SK-N-SH (cell line): ENCODE data around the gene LSM7. TPM values are rescaled to one million over a fixed set of nuclear protein-coding genes. Genes with fewer than 3 reads are reported as not detected.

Experiments
- CTCF ChIA-PET: fragments of 300-600, 350-600 bp; formaldehyde crosslinking; extraction: SDS; loops from one replicate; lab custom pipeline; 2021; lab: Yijun Ruan, JAX
- POLR2A ChIA-PET: fragments of 350-600 bp; sonication (Branson Sonifier 250); formaldehyde crosslinking; extraction: SDS; loops from one replicate; lab custom pipeline; 2020; ENCODE audit warnings: antibody characterized with exemption, inconsistent platforms; lab: Yijun Ruan, JAX
- DNase-seq: peaks from one replicate; pipeline ENCODE4 v3.0.0; 2012
- H2AFZ ChIP-seq: fragments of 200-600 bp; sonication (generic); 2 replicates; pipeline ENCODE4 v1.8.1; 2016; ENCODE audit warnings: antibody characterized with exemption, mild to moderate bottlenecking, low read depth
- H3F3A ChIP-seq: fragments of 200-600 bp; sonication (generic); replicated peaks from 2 replicates; pipeline ENCODE3; 2016; ENCODE audit warnings: antibody characterized with exemption, mild to moderate bottlenecking; ENCODE audit not compliant: insufficient read depth
- H3K27ac ChIP-seq, 2 experiments: fragments of 200-500 bp in 1 of 2; fragments of 200-600 bp in 1 of 2; sonication (Bioruptor generic) in 1 of 2; sonication (generic), shearing (Covaris generic) in 1 of 2; 2 replicates each; pipeline versions ENCODE4 v1.5.1 to v1.6.1; 2014 to 2016; ENCODE audit warnings: low read depth in 2 of 2, inconsistent platforms in 1 of 2, low read length in 1 of 2, mild to moderate bottlenecking in 1 of 2, mixed read lengths in 1 of 2
- H3K27me3 ChIP-seq: fragments of 200-600 bp; sonication (generic), shearing (Covaris generic); 2 replicates; pipeline ENCODE4 v1.6.1; 2016; ENCODE audit warnings: mixed run types; ENCODE audit not compliant: insufficient read depth
- H3K36me3 ChIP-seq, 2 experiments: fragments of 200-500 bp in 1 of 2; fragments of 200-600 bp in 1 of 2; sonication (Bioruptor generic) in 1 of 2; sonication (generic) in 1 of 2; replicated peaks in 1 of 2; 2 replicates each; pipeline versions ENCODE3 to v1.5.1; 2014 to 2016; ENCODE audit warnings: low read length in 1 of 2, mild to moderate bottlenecking in 1 of 2; ENCODE audit not compliant: insufficient read depth in 2 of 2, control insufficient read depth in 1 of 2
- H3K4me1 ChIP-seq, 2 experiments: fragments of 200-500 bp in 1 of 2; fragments of 200-600 bp in 1 of 2; sonication (Bioruptor generic) in 1 of 2; sonication (generic), shearing (Covaris generic) in 1 of 2; 2 replicates each; pipeline versions ENCODE4 v1.5.1 to v1.6.1; 2014 to 2016; ENCODE audit warnings: low read depth in 1 of 2, low read length in 1 of 2, mixed run types in 1 of 2; ENCODE audit not compliant: insufficient read depth in 2 of 2, control insufficient read depth in 1 of 2
- H3K4me2 ChIP-seq: fragments of 200-600 bp; sonication (generic), shearing (Covaris generic); 2 replicates; pipeline ENCODE4 v1.6.1; 2017; ENCODE audit warnings: mixed run types
- H3K4me3 ChIP-seq, 2 experiments: fragments of 200-500 bp in 1 of 2; fragments of 200-600 bp in 1 of 2; sonication (Bioruptor generic) in 1 of 2; sonication (generic), shearing (Covaris generic) in 1 of 2; 2 replicates each; pipeline versions ENCODE4 v1.5.1 to v1.8.1; 2014 to 2016; ENCODE audit warnings: low read depth in 2 of 2, inconsistent platforms in 1 of 2, low read length in 1 of 2, mild to moderate bottlenecking in 1 of 2, mixed read lengths in 1 of 2, moderate library complexity in 1 of 2
- H3K79me2 ChIP-seq: fragments of 200-600 bp; sonication (generic); 2 replicates; pipeline ENCODE4 v1.8.1; 2017; ENCODE audit warnings: mild to moderate bottlenecking; ENCODE audit not compliant: insufficient read depth
- H3K9ac ChIP-seq: fragments of 200-600 bp; sonication (generic); 2 replicates; pipeline ENCODE4 v1.6.1; 2017; ENCODE audit warnings: mixed run types
- H3K9me2 ChIP-seq: fragments of 200-600 bp; sonication (generic); 2 replicates; pipeline ENCODE4 v1.6.1; 2017; ENCODE audit warnings: mixed run types
- H3K9me3 ChIP-seq: fragments of 200-600 bp; sonication (generic); 2 replicates; pipeline ENCODE4 v1.6.1; 2017; ENCODE audit warnings: mixed run types, mild to moderate bottlenecking, moderate library complexity
- H4K20me1 ChIP-seq: fragments of 200-600 bp; sonication (generic); 2 replicates; pipeline ENCODE4 v1.6.1; 2017; ENCODE audit warnings: mild to moderate bottlenecking, mixed run types; ENCODE audit not compliant: insufficient read depth
- ELF1 ChIP-seq: IDR thresholded peaks from 2 replicates; pipeline ENCODE4 v1.4.0; 2012
- EZH2phosphoT487 ChIP-seq: fragments of 200-600 bp; sonication (generic); IDR thresholded peaks from 2 replicates; pipeline ENCODE4 v1.6.1; 2017; ENCODE audit warnings: low read depth, mixed run types, mild to moderate bottlenecking, antibody characterized with exemption, moderate library complexity, borderline replicate concordance
- FOSL2 ChIP-seq: IDR thresholded peaks from 2 replicates; pipeline ENCODE4 v1.4.0; 2012; ENCODE audit warnings: low read depth, mild to moderate bottlenecking, moderate library complexity, borderline replicate concordance
- GABPA ChIP-seq: IDR thresholded peaks from 2 replicates; pipeline ENCODE4 v1.4.0; 2012; ENCODE audit warnings: low read depth, mild to moderate bottlenecking
- IRF3 ChIP-seq: fragments of 150-350 bp; IDR thresholded peaks from 2 replicates; pipeline ENCODE4 v1.6.1; 2016; ENCODE audit warnings: mild to moderate bottlenecking, low read depth, low read length
- JUND ChIP-seq: IDR thresholded peaks from 2 replicates; pipeline ENCODE4 v1.4.0; 2012
- MEF2A ChIP-seq: IDR thresholded peaks from 2 replicates; pipeline ENCODE4 v1.4.0; 2012; ENCODE audit warnings: low read depth, borderline replicate concordance
- MXI1 ChIP-seq: IDR thresholded peaks from 2 replicates; pipeline ENCODE4 v1.6.1; 2012; ENCODE audit warnings: mild to moderate bottlenecking, low read depth, low read length, improper control_type of control experiment
- POLR2AphosphoS5 ChIP-seq: IDR thresholded peaks from 2 replicates; pipeline ENCODE4 v1.6.1; 2012; ENCODE audit warnings: low read depth, low read length
- RCOR1 ChIP-seq: fragments of 150-350 bp; IDR thresholded peaks from 2 replicates; pipeline ENCODE4 v1.6.1; 2017; ENCODE audit warnings: antibody characterized with exemption, low read length
- RXRA ChIP-seq: IDR thresholded peaks from 2 replicates; pipeline ENCODE4 v1.4.0; 2012; ENCODE audit warnings: low read depth, mild to moderate bottlenecking, borderline replicate concordance
- TAF1 ChIP-seq: IDR thresholded peaks from 2 replicates; pipeline ENCODE4 v1.6.1; 2012; ENCODE audit warnings: low read depth, mild to moderate bottlenecking, low read length, moderate library complexity, borderline replicate concordance
- TCF12 ChIP-seq: IDR thresholded peaks from 2 replicates; pipeline ENCODE4 v1.4.0; 2012
- ZBTB33 ChIP-seq: IDR thresholded peaks from 2 replicates; pipeline ENCODE4 v1.4.0; 2012; ENCODE audit warnings: low read depth, borderline replicate concordance
- WGBS: methylation state at CpG from one replicate; pipeline ENCODE4 v1.1.6; 2017; ENCODE audit warnings: low lambda C conversion rate; 5-methylcytosine and 5-hydroxymethylcytosine counted together
- polyA plus RNA-seq, 3 experiments: library from polyadenylated mRNA; depleted of rRNA; stranded (reverse); fragments of >200 nt; gene quantifications; 2 replicates each; pipeline ENCODE4 v1.2.3, GENCODE V29; 2012
- TF ChIP-seq, protein P1 (sequence below): IDR thresholded peaks from 2 replicates; pipeline ENCODE4 v1.4.0; 2012; ENCODE audit warnings: low read depth, borderline replicate concordance
- TF ChIP-seq, protein P2 (sequence below): IDR thresholded peaks from 2 replicates; pipeline ENCODE4 v1.6.1; 2012; ENCODE audit warnings: mild to moderate bottlenecking, low read depth, low read length, moderate library complexity
- TF ChIP-seq, protein P3 (sequence below): IDR thresholded peaks from 2 replicates; pipeline ENCODE4; 2012
- TF ChIP-seq, protein P4 (sequence below): fragments of 150-350 bp; IDR thresholded peaks from 2 replicates; pipeline ENCODE4 v1.6.1; 2017; ENCODE audit warnings: antibody characterized with exemption, low read length, low read depth, borderline replicate concordance

The LSM7 gene
- polyA plus RNA-seq, 1 of the 3 experiments (the other 2 are of a cell fraction) = 1,193 TPM

DNA sequence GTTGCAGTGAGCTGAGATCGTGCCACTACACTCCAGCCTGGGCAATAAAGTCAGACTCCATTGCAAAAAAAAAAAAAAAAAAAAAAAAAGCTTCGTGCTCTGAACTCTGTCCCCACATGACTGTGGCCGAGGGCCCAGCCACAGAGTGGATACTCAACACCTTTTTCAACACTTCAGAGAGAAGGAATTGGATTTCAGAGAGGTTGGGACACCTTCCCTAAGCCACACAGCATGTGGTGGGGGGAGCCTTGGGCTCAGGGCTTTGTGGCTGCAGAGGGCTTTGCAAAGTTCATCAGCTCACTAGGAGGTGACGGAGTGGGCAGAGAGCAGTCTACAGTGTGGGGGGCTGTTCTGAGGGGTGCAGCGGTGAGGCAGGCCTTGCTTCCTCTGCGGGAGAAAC is 9.5 kb downstream of the LSM7 start:
- no peak overlapping the region for H3K4me3 ChIP-seq
- WGBS = 92% methylated on average over 3 of the region's 6 CpGs
- peaks cover 0 to 2% of the 10 kb centered on the region in 2 experiments; a peak in 1 of 4 replicates for H3K4me1 ChIP-seq
- no peaks in the 10 kb centered on the region for H3K9me3 ChIP-seq
- ChIA-PET POLR2A (no interaction called here), CTCF (interaction anchor here (0.8 to 13.0 kb wide), 3 partner anchors 9 to 86 kb away, joined by 3 to 284 read pairs (median 107); partner anchors contain the start of gene PLEKHJ1)
- TF ChIP-seq, protein P1, sequence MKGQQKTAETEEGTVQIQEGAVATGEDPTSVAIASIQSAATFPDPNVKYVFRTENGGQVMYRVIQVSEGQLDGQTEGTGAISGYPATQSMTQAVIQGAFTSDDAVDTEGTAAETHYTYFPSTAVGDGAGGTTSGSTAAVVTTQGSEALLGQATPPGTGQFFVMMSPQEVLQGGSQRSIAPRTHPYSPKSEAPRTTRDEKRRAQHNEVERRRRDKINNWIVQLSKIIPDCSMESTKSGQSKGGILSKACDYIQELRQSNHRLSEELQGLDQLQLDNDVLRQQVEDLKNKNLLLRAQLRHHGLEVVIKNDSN = no peak
- TF ChIP-seq, protein P2, sequence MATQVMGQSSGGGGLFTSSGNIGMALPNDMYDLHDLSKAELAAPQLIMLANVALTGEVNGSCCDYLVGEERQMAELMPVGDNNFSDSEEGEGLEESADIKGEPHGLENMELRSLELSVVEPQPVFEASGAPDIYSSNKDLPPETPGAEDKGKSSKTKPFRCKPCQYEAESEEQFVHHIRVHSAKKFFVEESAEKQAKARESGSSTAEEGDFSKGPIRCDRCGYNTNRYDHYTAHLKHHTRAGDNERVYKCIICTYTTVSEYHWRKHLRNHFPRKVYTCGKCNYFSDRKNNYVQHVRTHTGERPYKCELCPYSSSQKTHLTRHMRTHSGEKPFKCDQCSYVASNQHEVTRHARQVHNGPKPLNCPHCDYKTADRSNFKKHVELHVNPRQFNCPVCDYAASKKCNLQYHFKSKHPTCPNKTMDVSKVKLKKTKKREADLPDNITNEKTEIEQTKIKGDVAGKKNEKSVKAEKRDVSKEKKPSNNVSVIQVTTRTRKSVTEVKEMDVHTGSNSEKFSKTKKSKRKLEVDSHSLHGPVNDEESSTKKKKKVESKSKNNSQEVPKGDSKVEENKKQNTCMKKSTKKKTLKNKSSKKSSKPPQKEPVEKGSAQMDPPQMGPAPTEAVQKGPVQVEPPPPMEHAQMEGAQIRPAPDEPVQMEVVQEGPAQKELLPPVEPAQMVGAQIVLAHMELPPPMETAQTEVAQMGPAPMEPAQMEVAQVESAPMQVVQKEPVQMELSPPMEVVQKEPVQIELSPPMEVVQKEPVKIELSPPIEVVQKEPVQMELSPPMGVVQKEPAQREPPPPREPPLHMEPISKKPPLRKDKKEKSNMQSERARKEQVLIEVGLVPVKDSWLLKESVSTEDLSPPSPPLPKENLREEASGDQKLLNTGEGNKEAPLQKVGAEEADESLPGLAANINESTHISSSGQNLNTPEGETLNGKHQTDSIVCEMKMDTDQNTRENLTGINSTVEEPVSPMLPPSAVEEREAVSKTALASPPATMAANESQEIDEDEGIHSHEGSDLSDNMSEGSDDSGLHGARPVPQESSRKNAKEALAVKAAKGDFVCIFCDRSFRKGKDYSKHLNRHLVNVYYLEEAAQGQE = no peak
- TF ChIP-seq, protein P3, sequence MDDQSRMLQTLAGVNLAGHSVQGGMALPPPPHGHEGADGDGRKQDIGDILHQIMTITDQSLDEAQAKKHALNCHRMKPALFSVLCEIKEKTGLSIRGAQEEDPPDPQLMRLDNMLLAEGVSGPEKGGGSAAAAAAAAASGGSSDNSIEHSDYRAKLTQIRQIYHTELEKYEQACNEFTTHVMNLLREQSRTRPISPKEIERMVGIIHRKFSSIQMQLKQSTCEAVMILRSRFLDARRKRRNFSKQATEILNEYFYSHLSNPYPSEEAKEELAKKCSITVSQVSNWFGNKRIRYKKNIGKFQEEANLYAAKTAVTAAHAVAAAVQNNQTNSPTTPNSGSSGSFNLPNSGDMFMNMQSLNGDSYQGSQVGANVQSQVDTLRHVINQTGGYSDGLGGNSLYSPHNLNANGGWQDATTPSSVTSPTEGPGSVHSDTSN = no peak
- TF ChIP-seq TAF1 = no peak
- TF ChIP-seq, protein P4, sequence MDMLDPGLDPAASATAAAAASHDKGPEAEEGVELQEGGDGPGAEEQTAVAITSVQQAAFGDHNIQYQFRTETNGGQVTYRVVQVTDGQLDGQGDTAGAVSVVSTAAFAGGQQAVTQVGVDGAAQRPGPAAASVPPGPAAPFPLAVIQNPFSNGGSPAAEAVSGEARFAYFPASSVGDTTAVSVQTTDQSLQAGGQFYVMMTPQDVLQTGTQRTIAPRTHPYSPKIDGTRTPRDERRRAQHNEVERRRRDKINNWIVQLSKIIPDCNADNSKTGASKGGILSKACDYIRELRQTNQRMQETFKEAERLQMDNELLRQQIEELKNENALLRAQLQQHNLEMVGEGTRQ = no peak
- no peak for TF ChIP-seq TCF12
- no peak for TF ChIP-seq GABPA
- TF ChIP-seq ELF1 = no peak
- no peak for TF ChIP-seq POLR2AphosphoS5
- no peak for TF ChIP-seq RXRA
- no peak for TF ChIP-seq FOSL2
- TF ChIP-seq MEF2A = no peak
- no peak for TF ChIP-seq RCOR1
- no peak for TF ChIP-seq JUND
- TF ChIP-seq ZBTB33 = no peak
- TF ChIP-seq EZH2phosphoT487 = no peak
- TF ChIP-seq MXI1 = no peak
- no peak for TF ChIP-seq IRF3
- no peaks in the 10 kb centered on the region for H3K9me2 ChIP-seq
- no peak overlapping the region for H3K4me2 ChIP-seq
- peaks cover 0 to 9% of the 10 kb centered on the region in 2 experiments for H3K36me3 ChIP-seq
- no peaks in the 10 kb centered on the region for H3K27me3 ChIP-seq
- DNase-seq = no peak
- H2AFZ ChIP-seq = no peak overlapping the region
- no peak overlapping the region for H3K27ac ChIP-seq
- no peak overlapping the region for H3K9ac ChIP-seq
- no peaks in the 10 kb centered on the region for H3K79me2 ChIP-seq
- peaks cover 7% of the 10 kb centered on the region for H3F3A ChIP-seq
- H4K20me1 ChIP-seq = no peaks in the 10 kb centered on the region
